DOHH2 (cell line): ENCODE results near the gene APOBEC3A.

ENCODE experiments used
- H3F3A ChIP-seq: fragments of 200-600 bp; sonication (generic), shearing (Covaris generic); 2 replicates; pipeline ENCODE4 v1.6.0; 2016; ENCODE audit warnings: antibody characterized with exemption, mild to moderate bottlenecking; ENCODE audit not compliant: control insufficient read depth, insufficient read depth
- H3K27ac ChIP-seq: fragments of 200-600 bp; sonication (generic); 2 replicates; pipeline ENCODE4 v1.5.1; 2014; ENCODE audit warnings: low read depth, mild to moderate bottlenecking, low read length, moderate library complexity
- H3K27me3 ChIP-seq: fragments of 200-600 bp; sonication (generic); 2 replicates; pipeline ENCODE4 v1.6.1; 2014; ENCODE audit warnings: mild to moderate bottlenecking, low read length, mixed read lengths; ENCODE audit not compliant: control insufficient read depth
- H3K36me3 ChIP-seq: fragments of 200-600 bp; sonication (generic); 2 replicates; pipeline ENCODE4 v1.6.1; 2014; ENCODE audit warnings: mild to moderate bottlenecking, low read length, moderate library complexity, mixed read lengths; ENCODE audit not compliant: control insufficient read depth
- H3K4me1 ChIP-seq: fragments of 200-600 bp; sonication (generic); 2 replicates; pipeline ENCODE4 v1.6.1; 2014; ENCODE audit warnings: mild to moderate bottlenecking, low read length, mixed read lengths; ENCODE audit not compliant: control insufficient read depth
- H3K4me2 ChIP-seq: fragments of 200-600 bp; sonication (generic); 2 replicates; pipeline ENCODE4 v1.6.0; 2014; ENCODE audit warnings: mild to moderate bottlenecking, low read length, moderate library complexity
- H3K4me3 ChIP-seq: fragments of 200-600 bp; sonication (generic); 2 replicates; pipeline ENCODE4 v1.5.1; 2014; ENCODE audit warnings: mild to moderate bottlenecking, low read length, mixed read lengths
- H3K79me2 ChIP-seq: fragments of 200-600 bp; sonication (generic); 2 replicates; pipeline ENCODE4 v1.6.1; 2014; ENCODE audit warnings: mild to moderate bottlenecking, low read length, mixed read lengths; ENCODE audit not compliant: control insufficient read depth
- H3K9me2 ChIP-seq: fragments of 200-600 bp; sonication (generic); replicated peaks from 2 replicates; pipeline ENCODE4 v1.6.1; 2014; ENCODE audit warnings: mild to moderate bottlenecking, low read length, mixed read lengths; ENCODE audit not compliant: control insufficient read depth
- H3K9me3 ChIP-seq: fragments of 200-600 bp; sonication (generic); 2 replicates; pipeline ENCODE4 v1.6.1; 2014; ENCODE audit warnings: antibody characterized with exemption, low read length, mixed read lengths; ENCODE audit not compliant: control insufficient read depth, insufficient read depth
- H4K20me1 ChIP-seq: fragments of 200-600 bp; sonication (generic); 2 replicates; pipeline ENCODE4 v1.6.0; 2014; ENCODE audit warnings: low read depth, mild to moderate bottlenecking, antibody characterized with exemption, low read length, moderate library complexity; ENCODE audit not compliant: control insufficient read depth, insufficient read depth
- EZH2phosphoT487 ChIP-seq: fragments of 200-600 bp; sonication (generic); IDR thresholded peaks from 2 replicates; pipeline ENCODE4 v1.6.1; 2017; ENCODE audit warnings: borderline replicate concordance, mild to moderate bottlenecking, antibody characterized with exemption, low read length, moderate library complexity, mixed read lengths
- TF ChIP-seq, protein P1 (sequence below): fragments of 200-600 bp; sonication (generic); IDR thresholded peaks from one replicate; pipeline ENCODE4 v1.5.1; 2014; ENCODE audit warnings: antibody characterized with exemption, mild to moderate bottlenecking, low read depth, low read length; ENCODE audit not compliant: poor library complexity, severe bottlenecking

Gene APOBEC3A

DNA sequence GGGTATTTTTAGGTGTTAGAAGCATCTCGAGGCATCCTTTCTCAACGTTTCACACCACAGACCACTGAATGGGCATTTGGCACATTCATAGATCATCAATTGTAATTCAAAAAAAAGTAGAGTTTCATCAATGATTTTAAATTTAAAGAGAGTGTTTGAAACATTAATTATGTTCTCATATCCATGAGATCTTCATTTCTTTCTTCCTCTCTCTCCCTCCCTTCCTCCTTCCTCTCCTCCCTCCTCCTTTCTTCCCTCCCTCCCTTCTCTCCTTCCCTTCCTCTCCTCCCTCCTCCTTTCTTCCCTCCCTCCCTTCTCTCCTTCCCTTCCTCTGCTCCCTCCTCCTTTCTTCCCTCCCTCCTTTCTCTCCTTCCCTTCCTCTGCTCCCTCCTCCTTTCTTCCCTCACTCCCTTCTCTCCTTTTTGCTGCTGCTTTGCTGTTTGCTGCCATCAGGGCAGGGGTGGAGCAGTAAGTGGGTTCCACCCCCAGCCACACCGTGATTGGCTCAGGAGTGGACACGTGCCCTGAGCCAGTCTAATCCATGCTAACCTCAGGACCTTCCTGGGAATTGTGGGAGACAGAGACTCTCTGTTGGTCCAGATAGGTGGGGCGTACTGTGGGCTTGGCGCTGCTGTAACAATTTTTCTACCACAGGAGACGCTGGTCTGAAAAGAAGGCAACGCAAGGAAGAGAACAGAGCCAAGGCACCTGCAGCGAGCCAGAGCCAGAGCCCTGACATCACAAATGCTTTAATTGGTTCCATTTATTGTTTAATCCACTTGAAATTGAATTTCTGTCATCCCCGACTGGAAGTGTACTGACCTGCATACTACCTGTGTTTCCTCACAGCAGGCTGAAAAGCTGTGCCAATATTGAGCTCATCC is 33.7 kb upstream of the APOBEC3A start:
- H3K4me2 ChIP-seq, result no peak overlapping the region
- H3F3A ChIP-seq, result no peaks in the 10 kb centered on the region
- no peak overlapping the region for H3K27ac ChIP-seq
- H3K4me1 ChIP-seq, result no peaks in the 10 kb centered on the region
- TF ChIP-seq, protein P1, sequence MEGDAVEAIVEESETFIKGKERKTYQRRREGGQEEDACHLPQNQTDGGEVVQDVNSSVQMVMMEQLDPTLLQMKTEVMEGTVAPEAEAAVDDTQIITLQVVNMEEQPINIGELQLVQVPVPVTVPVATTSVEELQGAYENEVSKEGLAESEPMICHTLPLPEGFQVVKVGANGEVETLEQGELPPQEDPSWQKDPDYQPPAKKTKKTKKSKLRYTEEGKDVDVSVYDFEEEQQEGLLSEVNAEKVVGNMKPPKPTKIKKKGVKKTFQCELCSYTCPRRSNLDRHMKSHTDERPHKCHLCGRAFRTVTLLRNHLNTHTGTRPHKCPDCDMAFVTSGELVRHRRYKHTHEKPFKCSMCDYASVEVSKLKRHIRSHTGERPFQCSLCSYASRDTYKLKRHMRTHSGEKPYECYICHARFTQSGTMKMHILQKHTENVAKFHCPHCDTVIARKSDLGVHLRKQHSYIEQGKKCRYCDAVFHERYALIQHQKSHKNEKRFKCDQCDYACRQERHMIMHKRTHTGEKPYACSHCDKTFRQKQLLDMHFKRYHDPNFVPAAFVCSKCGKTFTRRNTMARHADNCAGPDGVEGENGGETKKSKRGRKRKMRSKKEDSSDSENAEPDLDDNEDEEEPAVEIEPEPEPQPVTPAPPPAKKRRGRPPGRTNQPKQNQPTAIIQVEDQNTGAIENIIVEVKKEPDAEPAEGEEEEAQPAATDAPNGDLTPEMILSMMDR, result no peak
- TF ChIP-seq EZH2phosphoT487, result no peak
- no peaks in the 10 kb centered on the region for H4K20me1 ChIP-seq
- no peaks in the 10 kb centered on the region for H3K9me2 ChIP-seq
- no peaks in the 10 kb centered on the region for H3K9me3 ChIP-seq
- H3K4me3 ChIP-seq, result no peak overlapping the region
- no peaks in the 10 kb centered on the region for H3K79me2 ChIP-seq
- H3K27me3 ChIP-seq, result peaks cover 9% of the 10 kb centered on the region; the same call in 1 of the 2 replicates
- no peaks in the 10 kb centered on the region for H3K36me3 ChIP-seq

DNA sequence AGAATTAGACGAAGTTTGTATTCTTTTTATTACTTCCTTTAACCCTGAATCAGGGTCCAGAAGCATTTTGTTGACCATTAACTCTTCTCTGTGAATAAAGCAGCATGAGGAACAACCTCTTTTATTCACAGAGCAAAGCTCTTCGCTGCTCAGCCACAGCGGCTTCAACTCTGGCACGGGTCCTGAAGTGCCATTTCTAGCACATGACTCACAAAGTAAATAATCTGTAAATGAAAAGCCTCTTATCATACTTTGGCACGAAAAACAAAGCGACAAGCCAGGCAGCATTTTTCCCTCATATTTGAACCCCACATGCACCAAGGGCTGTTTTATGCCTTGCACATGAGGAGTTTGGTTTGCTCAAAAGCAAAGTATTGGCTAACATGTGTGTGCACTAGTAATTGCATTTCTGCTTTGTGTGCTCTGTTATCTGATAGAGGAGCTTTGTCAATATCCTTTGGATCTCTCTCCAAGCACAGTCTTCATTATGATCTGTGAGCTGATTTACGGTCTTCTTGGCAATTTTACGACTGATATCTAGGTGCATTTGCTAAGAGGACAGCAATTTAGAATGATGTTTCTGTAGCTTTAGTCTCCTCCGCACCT is 33.0 kb upstream of the APOBEC3A start:
- no peaks in the 10 kb centered on the region for H3K79me2 ChIP-seq
- TF ChIP-seq, protein P1, result no peak
- TF ChIP-seq EZH2phosphoT487, result no peak

DNA sequence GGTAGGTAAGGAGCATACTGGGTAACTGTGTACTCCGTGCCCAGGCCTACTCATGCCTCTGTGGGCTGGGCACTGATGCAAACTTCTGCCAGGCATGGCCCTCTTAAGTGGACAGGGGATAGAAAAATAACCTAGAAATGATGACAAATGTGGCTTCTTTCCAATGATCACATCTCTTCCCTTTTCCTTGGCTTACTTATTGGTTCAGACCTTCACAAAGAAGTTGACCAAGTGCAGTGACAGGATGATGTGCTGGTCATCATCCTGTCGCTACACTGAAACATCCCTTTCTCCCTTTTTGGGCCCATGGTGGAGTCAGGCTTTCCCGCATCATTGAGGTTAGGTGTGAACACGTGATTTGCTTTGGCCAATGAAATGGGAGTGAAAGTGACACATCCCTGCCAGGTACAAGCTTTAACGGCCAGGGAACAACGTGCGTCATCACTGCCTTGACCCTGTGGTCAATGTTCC is 31.8 kb upstream of the APOBEC3A start:
- no peaks in the 10 kb centered on the region for H3K4me1 ChIP-seq
- no peak overlapping the region for H3K4me3 ChIP-seq
- TF ChIP-seq, protein P1, result no peak
- no peak for TF ChIP-seq EZH2phosphoT487
- H3K9me2 ChIP-seq, result no peaks in the 10 kb centered on the region
- no peak overlapping the region for H3K27ac ChIP-seq
- H3K9me3 ChIP-seq, result no peaks in the 10 kb centered on the region
- H3F3A ChIP-seq, result no peaks in the 10 kb centered on the region
- no peaks in the 10 kb centered on the region for H3K36me3 ChIP-seq
- no peaks in the 10 kb centered on the region for H4K20me1 ChIP-seq
- no peaks in the 10 kb centered on the region for H3K79me2 ChIP-seq
- no peak overlapping the region for H3K4me2 ChIP-seq
- peaks cover 9% of the 10 kb centered on the region; the same call in 1 of the 2 replicates for H3K27me3 ChIP-seq

More for the DNA sequence above, 33.0 kb upstream of the APOBEC3A start:
- no peaks in the 10 kb centered on the region for H3K4me1 ChIP-seq
- H3K9me2 ChIP-seq, result no peaks in the 10 kb centered on the region
- no peaks in the 10 kb centered on the region for H4K20me1 ChIP-seq
- H3K4me3 ChIP-seq, result no peak overlapping the region
- H3K4me2 ChIP-seq, result no peak overlapping the region
- H3K9me3 ChIP-seq, result no peaks in the 10 kb centered on the region
- no peak overlapping the region for H3K27ac ChIP-seq
- H3K27me3 ChIP-seq, result peaks cover 9% of the 10 kb centered on the region; the same call in 1 of the 2 replicates
- no peaks in the 10 kb centered on the region for H3F3A ChIP-seq
- no peaks in the 10 kb centered on the region for H3K36me3 ChIP-seq
